Karpas-422 (cell line): Measurements from ENCODE around the gene RAPSN. TPM values are rescaled to one million over a fixed set of nuclear protein-coding genes. Genes with fewer than 3 reads are reported as not detected.

Source experiments
- DNase-seq: peaks from one replicate; pipeline ENCODE4 v3.0.0-alpha.2; 2015
- H2AFZ ChIP-seq: fragments of 200-600 bp; sonication (generic); 2 replicates; pipeline ENCODE4 v1.6.1; 2014; ENCODE audit warnings: antibody characterized with exemption, low read length, mixed read lengths
- H3K27ac ChIP-seq: fragments of 200-600 bp; sonication (generic); 2 replicates; pipeline ENCODE4 v1.5.1; 2014; ENCODE audit warnings: mild to moderate bottlenecking, low read length, moderate library complexity
- H3K27me3 ChIP-seq: fragments of 200-600 bp; sonication (generic); 2 replicates; pipeline ENCODE4 v1.6.1; 2014; ENCODE audit warnings: low read length, mixed read lengths
- H3K36me3 ChIP-seq: fragments of 200-600 bp; sonication (generic); 2 replicates; pipeline ENCODE4 v1.6.1; 2014; ENCODE audit warnings: low read length, mixed read lengths; ENCODE audit not compliant: insufficient read depth
- H3K4me1 ChIP-seq: fragments of 200-600 bp; sonication (generic); 2 replicates; pipeline ENCODE4 v1.6.1; 2014; ENCODE audit warnings: mild to moderate bottlenecking, low read length, mixed read lengths
- H3K4me2 ChIP-seq: fragments of 200-600 bp; sonication (generic); 2 replicates; pipeline ENCODE4 v1.6.1; 2014; ENCODE audit warnings: low read length, low read depth, mild to moderate bottlenecking; ENCODE audit not compliant: poor library complexity, severe bottlenecking
- H3K4me3 ChIP-seq: fragments of 200-600 bp; sonication (generic); 2 replicates; pipeline ENCODE4 v1.5.1; 2014; ENCODE audit warnings: mild to moderate bottlenecking, antibody characterized with exemption, low read length, mixed read lengths
- H3K79me2 ChIP-seq: fragments of 200-600 bp; sonication (generic); 2 replicates; pipeline ENCODE4 v1.6.1; 2014; ENCODE audit warnings: mild to moderate bottlenecking, low read length, mixed read lengths
- H3K9ac ChIP-seq: fragments of 200-600 bp; sonication (generic); 2 replicates; pipeline ENCODE4 v1.6.0; 2014; ENCODE audit warnings: low read length
- H3K9me2 ChIP-seq: fragments of 200-600 bp; sonication (generic), shearing (Covaris generic); replicated peaks from 2 replicates; pipeline ENCODE4 v1.6.0; 2014; ENCODE audit warnings: mild to moderate bottlenecking, low read length, moderate library complexity; ENCODE audit not compliant: insufficient read depth
- H3K9me3 ChIP-seq: fragments of 300-700, 200-600 bp; sonication (generic); 2 replicates; pipeline ENCODE4 v1.6.1; 2014; ENCODE audit warnings: low read length, mixed read lengths
- H4K20me1 ChIP-seq: fragments of 200-600 bp; sonication (generic); 2 replicates; pipeline ENCODE4 v1.6.1; 2014; ENCODE audit warnings: mild to moderate bottlenecking, antibody characterized with exemption, low read length, low read depth; ENCODE audit not compliant: insufficient read depth
- total RNA-seq: library from RNA; depleted of rRNA; stranded (reverse); fragments of >200 nt; shearing (Covaris generic); gene quantifications from 2 replicates; pipeline ENCODE4 v1.2.3, GENCODE V29; 2014; ENCODE audit warnings: low replicate concordance

The RAPSN gene
- total RNA-seq, 1 experiment from 2014 or later, result 0.52 TPM

- peak; percentile 77 for DNase-seq
- Histone ChIP-seq H3K9ac (peak overlapping the region; percentile 82), H2AFZ (no peak overlapping the region; the same call in 1 of the 2 replicates), H3K4me1 (peaks cover 53% of the 10 kb centered on the region), H4K20me1 (no peaks in the 10 kb centered on the region), H3K9me3 (no peaks in the 10 kb centered on the region), H3K79me2 (peaks cover 10% of the 10 kb centered on the region), H3K4me3 (peak overlapping the region; percentile 75), H3K4me2 (peak overlapping the region; percentile 93), H3K36me3 (no peaks in the 10 kb centered on the region), H3K27ac (peak overlapping the region; percentile 98), H3K9me2 (no peaks in the 10 kb centered on the region), H3K27me3 (no peaks in the 10 kb centered on the region)
Observed at GRCh38 chr11:47406896-47407745, 41.8 kb downstream of the RAPSN start.

- peak overlapping the region; percentile 66 for H3K27ac ChIP-seq
- no peaks in the 10 kb centered on the region for H3K27me3 ChIP-seq
- H3K36me3 ChIP-seq, result no peaks in the 10 kb centered on the region
- H3K9ac ChIP-seq, result peak overlapping the region; percentile 37; the same call in 1 of the 2 replicates
- DNase-seq, result no peak
- H3K4me2 ChIP-seq, result no peak overlapping the region
- peaks cover under 1% of the 10 kb centered on the region; the same call in 1 of the 2 replicates for H3K79me2 ChIP-seq
- H3K4me1 ChIP-seq, result peaks cover 64% of the 10 kb centered on the region
- H3K9me2 ChIP-seq, result no peaks in the 10 kb centered on the region
- no peaks in the 10 kb centered on the region for H3K9me3 ChIP-seq
- peak overlapping the region; percentile 27; the same call in 1 of the 2 replicates for H2AFZ ChIP-seq
- no peak overlapping the region for H3K4me3 ChIP-seq
- no peaks in the 10 kb centered on the region for H4K20me1 ChIP-seq
Observed at GRCh38 chr11:47403571-47403970, 45.4 kb downstream of the RAPSN start.

- Histone ChIP-seq H3K9me2 (no peaks in the 10 kb centered on the region), H2AFZ (peak overlapping the region; percentile 27; the same call in 1 of the 2 replicates), H3K9ac (peak overlapping the region; percentile 37; the same call in 1 of the 2 replicates), H3K9me3 (no peaks in the 10 kb centered on the region), H4K20me1 (no peaks in the 10 kb centered on the region), H3K4me3 (no peak overlapping the region), H3K79me2 (no peaks in the 10 kb centered on the region), H3K4me2 (no peak overlapping the region), H3K27ac (peak overlapping the region; percentile 66), H3K36me3 (no peaks in the 10 kb centered on the region), H3K4me1 (peaks cover 68% of the 10 kb centered on the region), H3K27me3 (no peaks in the 10 kb centered on the region)
- no peak for DNase-seq
Observed at GRCh38 chr11:47403135-47403534, 45.8 kb downstream of the RAPSN start.

- DNase-seq, result peak; percentile 88
- H3K9me2 ChIP-seq, result no peaks in the 10 kb centered on the region
- H3K9me3 ChIP-seq, result no peaks in the 10 kb centered on the region
- no peaks in the 10 kb centered on the region for H3K36me3 ChIP-seq
- H3K79me2 ChIP-seq, result no peaks in the 10 kb centered on the region
- H3K27me3 ChIP-seq, result no peaks in the 10 kb centered on the region
- H3K4me2 ChIP-seq, result peak overlapping the region; percentile 86
- peak overlapping the region; percentile 84 for H3K4me3 ChIP-seq
- H3K27ac ChIP-seq, result peak overlapping the region; percentile 100
- H2AFZ ChIP-seq, result no peak overlapping the region
- peak overlapping the region; percentile 95 for H3K9ac ChIP-seq
- H4K20me1 ChIP-seq, result no peaks in the 10 kb centered on the region
- H3K4me1 ChIP-seq, result peaks cover 54% of the 10 kb centered on the region
Observed at GRCh38 chr11:47400768-47401279, 48.1 kb downstream of the RAPSN start.

GRCh38 chr11:47399860-47400767, 48.8 kb downstream of the RAPSN start:
- peak overlapping the region; percentile 95 for H3K9ac ChIP-seq
- peak; percentile 94 for DNase-seq
- H3K27ac ChIP-seq, result peak overlapping the region; percentile 100
- peak overlapping the region; percentile 84 for H3K4me3 ChIP-seq
- H3K4me2 ChIP-seq, result peak overlapping the region; percentile 86
- H3K27me3 ChIP-seq, result no peaks in the 10 kb centered on the region
- no peak overlapping the region for H2AFZ ChIP-seq
- H3K4me1 ChIP-seq, result peaks cover 61% of the 10 kb centered on the region
- H3K36me3 ChIP-seq, result no peaks in the 10 kb centered on the region
- H3K9me3 ChIP-seq, result no peaks in the 10 kb centered on the region
- H3K79me2 ChIP-seq, result no peaks in the 10 kb centered on the region
- H4K20me1 ChIP-seq, result no peaks in the 10 kb centered on the region
- H3K9me2 ChIP-seq, result no peaks in the 10 kb centered on the region

GRCh38 chr11:47398551-47398950, 50.4 kb downstream of the RAPSN start:
- no peaks in the 10 kb centered on the region for H3K79me2 ChIP-seq
- H3K4me2 ChIP-seq, result no peak overlapping the region
- no peaks in the 10 kb centered on the region for H3K9me2 ChIP-seq
- H3K27ac ChIP-seq, result peak overlapping the region; percentile 100; the same call in 1 of the 2 replicates
- H3K27me3 ChIP-seq, result no peaks in the 10 kb centered on the region
- DNase-seq, result peak; percentile 49
- no peak overlapping the region for H2AFZ ChIP-seq
- no peaks in the 10 kb centered on the region for H3K9me3 ChIP-seq
- no peaks in the 10 kb centered on the region for H3K36me3 ChIP-seq
- peaks cover 73% of the 10 kb centered on the region for H3K4me1 ChIP-seq
- no peak overlapping the region for H3K4me3 ChIP-seq
- H3K9ac ChIP-seq, result no peak overlapping the region
- H4K20me1 ChIP-seq, result no peaks in the 10 kb centered on the region

GRCh38 chr11:47398011-47398410, 50.9 kb downstream of the RAPSN start:
- Histone ChIP-seq H3K36me3 (no peaks in the 10 kb centered on the region), H3K9me3 (no peaks in the 10 kb centered on the region), H3K27me3 (no peaks in the 10 kb centered on the region), H3K79me2 (no peaks in the 10 kb centered on the region), H2AFZ (no peak overlapping the region), H3K4me2 (no peak overlapping the region), H3K4me1 (peaks cover 72% of the 10 kb centered on the region), H4K20me1 (no peaks in the 10 kb centered on the region), H3K9ac (no peak overlapping the region), H3K4me3 (no peak overlapping the region), H3K27ac (peak overlapping the region; percentile 100; the same call in 1 of the 2 replicates), H3K9me2 (no peaks in the 10 kb centered on the region)
- DNase-seq, result no peak

GRCh38 chr11:47396049-47396320, 53.0 kb downstream of the RAPSN start:
- no peak overlapping the region for H2AFZ ChIP-seq
- no peaks in the 10 kb centered on the region for H4K20me1 ChIP-seq
- no peaks in the 10 kb centered on the region for H3K9me3 ChIP-seq
- no peaks in the 10 kb centered on the region for H3K9me2 ChIP-seq
- no peak overlapping the region for H3K4me2 ChIP-seq
- H3K9ac ChIP-seq, result peak overlapping the region; percentile 79
- peak overlapping the region; percentile 84 for H3K27ac ChIP-seq
- H3K4me1 ChIP-seq, result peaks cover 58% of the 10 kb centered on the region
- H3K36me3 ChIP-seq, result no peaks in the 10 kb centered on the region
- H3K27me3 ChIP-seq, result no peaks in the 10 kb centered on the region
- no peaks in the 10 kb centered on the region for H3K79me2 ChIP-seq
- H3K4me3 ChIP-seq, result no peak overlapping the region
- no peak for DNase-seq
